H1 (cell line): ENCODE results near the gene JOSD2. TPM values are rescaled to one million over a fixed set of nuclear protein-coding genes. Genes with fewer than 3 reads are reported as not detected.

Experiments used
- CHD7 ChIP-seq: fragments of 300-600 bp; sonication (generic); IDR thresholded peaks from 2 replicates; pipeline ENCODE4 v1.7.1; 2012; ENCODE audit warnings: low read length, moderate library complexity, mild to moderate bottlenecking, inconsistent platforms; ENCODE audit not compliant: insufficient replicate concordance
- MAFK ChIP-seq: IDR thresholded peaks from 2 replicates; pipeline ENCODE4 v1.6.1; 2012; ENCODE audit warnings: low read depth, mild to moderate bottlenecking, improper control_type of control experiment, low read length
- SP1 ChIP-seq: IDR thresholded peaks from 2 replicates; pipeline ENCODE4 v1.6.1; 2011; ENCODE audit warnings: low read depth, low read length
- polyA plus RNA-seq, 7 experiments: library from polyadenylated mRNA; depleted of rRNA in 3 of 7; stranded (reverse) in 5 of 7; unstranded in 2 of 7; fragments of >200 nt in 5 of 7; fragments of 200-250 nt in 2 of 7; gene quantifications; 1 replicate in 5 of 7; 2 replicates in 1 of 7; 4 replicates in 1 of 7; pipeline versions ENCODE4 v1.2.1 to v1.2.3, GENCODE V29; 2011 to 2013; ENCODE audit warnings: missing spikeins in 2 of 7, mixed read lengths in 2 of 7
- total RNA-seq: library from RNA; stranded (reverse); fragmentation: NEBNext Ultra II Directional; extraction: Animal tissue kit (Norgen Biotek cat#: 25700); gene quantifications from 2 replicates; pipeline ENCODE4 v1.2.1, GENCODE V29; 2021

Gene JOSD2
- total and polyA plus RNA-seq, 2 of the 8 experiments (the other 6 are each of a cell fraction or from before 2014, with no cell fraction given), result 1.9 to 6.6 TPM

GRCh38 chr19:50522881-50523280 is 11.9 kb upstream of the JOSD2 start (continued):
- TF ChIP-seq CHD7 (no peak), MAFK (no peak), SP1 (no peak)
